ENCODE results near the gene SLC17A4. TPM values are rescaled to one million over a fixed set of nuclear protein-coding genes. Genes with fewer than 3 reads are reported as not detected.

SLC17A4 gene
- total and polyA plus RNA-seq, 2 of the 13 experiments (the other 11 are each of a cell fraction or from before 2014, with no cell fraction given): 0.07 TPM; not detected in 1

DNA sequence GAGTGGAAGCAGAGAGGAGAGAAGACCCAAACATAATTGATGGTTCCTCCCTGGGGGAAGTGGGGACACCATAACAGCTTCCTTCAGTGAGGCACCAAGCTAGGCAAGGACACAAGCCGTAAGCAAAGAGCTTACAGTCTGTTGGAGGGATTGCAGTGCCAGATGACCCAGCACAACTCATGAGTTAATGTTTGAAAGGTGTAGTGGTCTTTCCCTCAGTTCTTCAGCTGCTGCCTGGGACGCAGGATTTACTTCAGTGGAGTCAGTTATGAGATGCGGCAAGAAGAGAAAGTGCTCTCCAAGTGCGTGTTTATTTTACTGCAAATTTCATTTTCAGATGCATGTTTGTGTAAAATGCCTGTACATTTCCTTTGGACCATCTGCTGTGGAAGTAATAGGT is 38.7 kb upstream of the SLC17A4 start (continued):
- TF ChIP-seq, protein P1, sequence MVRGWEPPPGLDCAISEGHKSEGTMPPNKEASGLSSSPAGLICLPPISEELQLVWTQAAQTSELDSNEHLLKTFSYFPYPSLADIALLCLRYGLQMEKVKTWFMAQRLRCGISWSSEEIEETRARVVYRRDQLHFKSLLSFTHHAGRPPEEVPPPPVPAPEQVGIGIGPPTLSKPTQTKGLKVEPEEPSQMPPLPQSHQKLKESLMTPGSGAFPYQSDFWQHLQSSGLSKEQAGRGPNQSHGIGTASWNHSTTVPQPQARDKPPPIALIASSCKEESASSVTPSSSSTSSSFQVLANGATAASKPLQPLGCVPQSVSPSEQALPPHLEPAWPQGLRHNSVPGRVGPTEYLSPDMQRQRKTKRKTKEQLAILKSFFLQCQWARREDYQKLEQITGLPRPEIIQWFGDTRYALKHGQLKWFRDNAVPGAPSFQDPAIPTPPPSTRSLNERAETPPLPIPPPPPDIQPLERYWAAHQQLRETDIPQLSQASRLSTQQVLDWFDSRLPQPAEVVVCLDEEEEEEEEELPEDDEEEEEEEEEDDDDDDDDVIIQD (CRISPR knock-in tag; IDR thresholded peaks at IDR 0.05; ENCODE audit: low read depth): no peak
- TF ChIP-seq TBP (CRISPR knock-in tag; IDR thresholded peaks at IDR 0.05): no peak
- TF ChIP-seq POGZ (CRISPR knock-in tag; IDR thresholded peaks at IDR 0.05): 0 out of 2 replicates have a peak, but pooled peaks have one; percentile 18
- no peak for TF ChIP-seq SOX13 (IDR thresholded peaks at IDR 0.05)
- TF ChIP-seq SOX13 (CRISPR knock-in tag; conservative IDR thresholded peaks at IDR 0.05 in 1 of 2, IDR thresholded peaks at IDR 0.05 in 1 of 2): peak in 1 of 2 experiments; percentile 38; a peak in 1 of 4 replicates
- TF ChIP-seq ESRRA (CRISPR knock-in tag; IDR thresholded peaks at IDR 0.05; ENCODE audit: low read depth): no peak
- TF ChIP-seq ZNF589 (CRISPR knock-in tag; conservative IDR thresholded peaks at IDR 0.05): 0 out of 2 replicates have a peak, but pooled peaks have one; percentile 40
- no peak for TF ChIP-seq SIN3A (IDR thresholded peaks at IDR 0.05; ENCODE audit: borderline replicate concordance, low read depth, low read length)
- TF ChIP-seq NKX3-1 (CRISPR knock-in tag; IDR thresholded peaks at IDR 0.05): no peak
- TF ChIP-seq, protein P2, sequence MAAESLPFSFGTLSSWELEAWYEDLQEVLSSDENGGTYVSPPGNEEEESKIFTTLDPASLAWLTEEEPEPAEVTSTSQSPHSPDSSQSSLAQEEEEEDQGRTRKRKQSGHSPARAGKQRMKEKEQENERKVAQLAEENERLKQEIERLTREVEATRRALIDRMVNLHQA (CRISPR knock-in tag; IDR thresholded peaks at IDR 0.05): no peak
- no peak for TF ChIP-seq TSC22D2 (CRISPR knock-in tag; IDR thresholded peaks at IDR 0.05; ENCODE audit: borderline replicate concordance)
- TF ChIP-seq RELA (CRISPR knock-in tag; IDR thresholded peaks at IDR 0.05): no peak
- no peak for TF ChIP-seq TRIM24 (CRISPR knock-in tag; IDR thresholded peaks at IDR 0.05)
- TF ChIP-seq SP2 (CRISPR knock-in tag; IDR thresholded peaks at IDR 0.05): no peak
- TF ChIP-seq, protein P3, sequence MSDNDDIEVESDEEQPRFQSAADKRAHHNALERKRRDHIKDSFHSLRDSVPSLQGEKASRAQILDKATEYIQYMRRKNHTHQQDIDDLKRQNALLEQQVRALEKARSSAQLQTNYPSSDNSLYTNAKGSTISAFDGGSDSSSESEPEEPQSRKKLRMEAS (IDR thresholded peaks at IDR 0.05): no peak
- TF ChIP-seq HNF1B (CRISPR knock-in tag; IDR thresholded peaks at IDR 0.05): peak; percentile 35; the same call in 1 of the 2 replicates
- TF ChIP-seq SRSF9 (IDR thresholded peaks at IDR 0.05; ENCODE audit: borderline replicate concordance, insufficient read depth, low read depth, low read length, poor library complexity, severe bottlenecking): no peak
- no peak for TF ChIP-seq ARNT2 (CRISPR knock-in tag; IDR thresholded peaks at IDR 0.05; ENCODE audit: low read depth)
- TF ChIP-seq REPIN1 (CRISPR knock-in tag; IDR thresholded peaks at IDR 0.05; ENCODE audit: borderline replicate concordance, low read depth): no peak
- TF ChIP-seq AHR (CRISPR knock-in tag; IDR thresholded peaks at IDR 0.05): no peak
- TF ChIP-seq HDAC1 (CRISPR knock-in tag; IDR thresholded peaks at IDR 0.05): peak; percentile 19; the same call in 1 of the 2 replicates
- peak; percentile 59; the same call in 1 of the 2 replicates for TF ChIP-seq ZNF292 (CRISPR knock-in tag; IDR thresholded peaks at IDR 0.05; ENCODE audit: borderline replicate concordance, low read depth)
- no peak for TF ChIP-seq KAT7 (CRISPR knock-in tag; IDR thresholded peaks at IDR 0.05; ENCODE audit: borderline replicate concordance)
- peak; percentile 15; the same call in 1 of the 2 replicates for TF ChIP-seq RXRB (CRISPR knock-in tag; IDR thresholded peaks at IDR 0.05; ENCODE audit: borderline replicate concordance)
- TF ChIP-seq, protein P4, sequence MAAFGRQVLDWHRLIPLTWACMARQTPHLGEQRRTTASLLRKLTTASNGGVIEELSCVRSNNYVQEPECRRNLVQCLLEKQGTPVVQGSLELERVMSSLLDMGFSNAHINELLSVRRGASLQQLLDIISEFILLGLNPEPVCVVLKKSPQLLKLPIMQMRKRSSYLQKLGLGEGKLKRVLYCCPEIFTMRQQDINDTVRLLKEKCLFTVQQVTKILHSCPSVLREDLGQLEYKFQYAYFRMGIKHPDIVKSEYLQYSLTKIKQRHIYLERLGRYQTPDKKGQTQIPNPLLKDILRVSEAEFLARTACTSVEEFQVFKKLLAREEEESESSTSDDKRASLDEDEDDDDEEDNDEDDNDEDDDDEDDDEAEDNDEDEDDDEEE (CRISPR knock-in tag; IDR thresholded peaks at IDR 0.05): no peak
- TF ChIP-seq ZNF331 (CRISPR knock-in tag; IDR thresholded peaks at IDR 0.05): 0 out of 2 replicates have a peak, but pooled peaks have one; percentile 13
- TF ChIP-seq ZNF124 (CRISPR knock-in tag; IDR thresholded peaks at IDR 0.05): no peak
- no peak for TF ChIP-seq SIN3B (IDR thresholded peaks at IDR 0.05; ENCODE audit: low read length)
- TF ChIP-seq JUNB (CRISPR knock-in tag; IDR thresholded peaks at IDR 0.05; ENCODE audit: borderline replicate concordance): no peak

Data from HepG2 (cell line).